GM12801 (cell line): ENCODE data around the gene PPRC1.

Experiments
- CTCF ChIP-seq: IDR thresholded peaks from one replicate; pipeline ENCODE4 v1.5.1; 2011; ENCODE audit warnings: control low read depth; ENCODE audit not compliant: insufficient read length; ENCODE audit errors: extremely low read depth

Gene PPRC1

GRCh38 chr10:102140218-102140617 is 7.4 kb downstream of the PPRC1 start:
- TF ChIP-seq CTCF, result no peak

GRCh38 chr10:102140913-102141540 is 8.2 kb downstream of the PPRC1 start:
- no peak for TF ChIP-seq CTCF

- no peak for TF ChIP-seq CTCF
Observed at GRCh38 chr10:102141583-102142107, 8.8 kb downstream of the PPRC1 start.

GRCh38 chr10:102146971-102147428 is 14.2 kb downstream of the PPRC1 start:
- no peak for TF ChIP-seq CTCF

GRCh38 chr10:102147561-102147960 is 14.7 kb downstream of the PPRC1 start:
- TF ChIP-seq CTCF, result no peak

GRCh38 chr10:102148275-102148674 is 15.4 kb downstream of the PPRC1 start:
- no peak for TF ChIP-seq CTCF

- TF ChIP-seq CTCF, result no peak
Observed at GRCh38 chr10:102150970-102151773, 18.3 kb downstream of the PPRC1 start.
